Ovary (tissue), 9 donors: ENCODE data around the gene GRID2. TPM values are rescaled to one million over a fixed set of nuclear protein-coding genes. Genes with fewer than 3 reads are reported as not detected.

Experiments used
- DNase-seq, 5 donors: peaks; one replicate each; pipeline ENCODE4 v3.0.0-alpha.2; 2019 to 2020
- H3K27ac ChIP-seq, 2 donors: fragments of 200-600 bp; one replicate each; pipeline versions ENCODE4 v1.5.1 to v1.8.0; 2019 to 2022
- H3K27me3 ChIP-seq: fragments of 200-600 bp; one replicate; pipeline ENCODE4 v1.8.0; 2022
- H3K36me3 ChIP-seq: fragments of 200-600 bp; sonication (generic); one replicate; pipeline ENCODE4 v1.5.1; 2019
- H3K4me1 ChIP-seq: one replicate; pipeline ENCODE4 v1.8.1; 2013; ENCODE audit warnings: mild to moderate bottlenecking, moderate library complexity; ENCODE audit not compliant: insufficient read depth
- H3K4me3 ChIP-seq: fragments of 200-600 bp; sonication (generic); one replicate; pipeline ENCODE4 v1.5.1; 2017
- H3K9me3 ChIP-seq, 2 donors: fragments of 200-600 bp in 1 of 2; sonication (generic) in 1 of 2; one replicate each; pipeline versions ENCODE4 v1.5.1 to v1.8.1; 2013 to 2019; ENCODE audit warnings: mild to moderate bottlenecking in 1 of 2, moderate library complexity in 1 of 2
- EP300 ChIP-seq: sonication (generic); formaldehyde crosslinking; IDR thresholded peaks from one replicate; pipeline ENCODE4 v1.6.1; 2017; ENCODE audit warnings: antibody characterized with exemption
- POLR2A ChIP-seq: fragments of 450-650 bp; IDR thresholded peaks from one replicate; pipeline ENCODE4 v1.6.1; 2017; ENCODE audit warnings: antibody characterized with exemption, mild to moderate bottlenecking, moderate library complexity
- WGBS, 3 donors: extraction: QIAGEN DNeasy Blood & Tissue Kit in 1 of 3; methylation state at CpG; one replicate each; pipeline versions ENCODE4 v1.1.5 to v1.1.7; 2013 to 2017; 5-methylcytosine and 5-hydroxymethylcytosine counted together
- intact Hi-C, 4 donors: fragments of 100-400 bp; cut with DNase I; formaldehyde crosslinking; loops; one replicate each; pipeline versions ENCODE4 v1.11.0 to v1.15.1; 2022 to 2023
- polyA plus RNA-seq, 2 donors: library from polyadenylated mRNA; stranded (reverse); fragments of 200-250 nt in 1 of 2; fragments of 350-450 nt in 1 of 2; fragmentation: Illumina TruSeq in 1 of 2; extraction: RNeasy Lipid Tissue Mini Kit (QIAGEN cat#74804) in 1 of 2; gene quantifications; one replicate each; pipeline ENCODE4 v1.2.3, GENCODE V29; 2013 to 2014
- total RNA-seq, 7 donors: library from RNA; depleted of rRNA in 2 of 7; stranded (reverse); fragments of >200 nt in 2 of 7; fragmentation: NEBNext Ultra II Directional in 3 of 7; extraction: Animal tissue kit (Norgen Biotek cat#: 25700) in 3 of 7; gene quantifications; one replicate each; pipeline versions ENCODE4 v1.1.0 to v1.2.4, GENCODE V29; 2016 to 2023
- TF ChIP-seq, protein P1 (sequence below), 3 donors: fragments of 450-650 bp in 2 of 3; fragments of 200-600 bp in 1 of 3; IDR thresholded peaks; one replicate each; pipeline versions ENCODE4 v1.5.1 to v1.8.0; 2016 to 2022; ENCODE audit warnings: antibody characterized with exemption in 3 of 3, mild to moderate bottlenecking in 1 of 3
- donor health status: DM: no; HTN: no; CAD: no; lungs with moderate emphysema.
- donor health status: DM: no; HTN: no; CAD: no.
- donor health status: Bipolar disorder and iron deficiency.
- donor health status: DM: yes; HTN: yes; CAD: no.
- donor health status: DM: no; HTN: no; CAD: no.
- donor health status: DM: yes; HTN: yes; CAD: no.

GRID2 gene
- total and polyA plus RNA-seq, 9 donors = 0.65 to 6.8 (median 2.6) TPM

DNA sequence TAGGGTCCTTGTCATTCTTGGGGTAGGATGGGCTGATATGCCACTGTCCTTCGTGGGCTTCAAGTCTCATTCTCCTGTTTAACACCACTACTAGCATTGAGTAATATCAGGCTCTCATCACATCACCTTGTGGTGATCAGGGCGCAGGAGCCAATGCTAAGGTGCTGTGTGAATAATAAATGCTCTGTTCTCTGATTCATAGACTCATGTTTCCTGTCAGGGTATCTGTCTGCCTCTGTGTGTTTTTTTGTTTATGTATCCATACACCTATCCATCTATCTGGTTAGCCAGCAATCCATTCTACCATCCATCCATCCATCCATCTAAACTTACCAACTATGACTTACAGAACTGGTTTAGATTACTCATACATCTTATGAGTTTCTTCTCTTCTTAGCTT lies 999.7 kb downstream of the GRID2 start:
- no peak overlapping the region for H3K27ac ChIP-seq
- no peaks in the 10 kb centered on the region for H3K9me3 ChIP-seq
- H3K27me3 ChIP-seq = no peaks in the 10 kb centered on the region
- H3K4me1 ChIP-seq = no peaks in the 10 kb centered on the region
- no peak overlapping the region for H3K4me3 ChIP-seq
- intact Hi-C loops = no loop called here
- H3K36me3 ChIP-seq = no peaks in the 10 kb centered on the region
- DNase-seq = no peak
- TF ChIP-seq EP300 (no peak), POLR2A (no peak)
- TF ChIP-seq, protein P1, sequence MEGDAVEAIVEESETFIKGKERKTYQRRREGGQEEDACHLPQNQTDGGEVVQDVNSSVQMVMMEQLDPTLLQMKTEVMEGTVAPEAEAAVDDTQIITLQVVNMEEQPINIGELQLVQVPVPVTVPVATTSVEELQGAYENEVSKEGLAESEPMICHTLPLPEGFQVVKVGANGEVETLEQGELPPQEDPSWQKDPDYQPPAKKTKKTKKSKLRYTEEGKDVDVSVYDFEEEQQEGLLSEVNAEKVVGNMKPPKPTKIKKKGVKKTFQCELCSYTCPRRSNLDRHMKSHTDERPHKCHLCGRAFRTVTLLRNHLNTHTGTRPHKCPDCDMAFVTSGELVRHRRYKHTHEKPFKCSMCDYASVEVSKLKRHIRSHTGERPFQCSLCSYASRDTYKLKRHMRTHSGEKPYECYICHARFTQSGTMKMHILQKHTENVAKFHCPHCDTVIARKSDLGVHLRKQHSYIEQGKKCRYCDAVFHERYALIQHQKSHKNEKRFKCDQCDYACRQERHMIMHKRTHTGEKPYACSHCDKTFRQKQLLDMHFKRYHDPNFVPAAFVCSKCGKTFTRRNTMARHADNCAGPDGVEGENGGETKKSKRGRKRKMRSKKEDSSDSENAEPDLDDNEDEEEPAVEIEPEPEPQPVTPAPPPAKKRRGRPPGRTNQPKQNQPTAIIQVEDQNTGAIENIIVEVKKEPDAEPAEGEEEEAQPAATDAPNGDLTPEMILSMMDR (IDR thresholded peaks at IDR 0.05) = no peak
- 78 to 87% (median 83%) methylated on average over 2 of the region's 2 CpGs for WGBS, 3 donors

DNA sequence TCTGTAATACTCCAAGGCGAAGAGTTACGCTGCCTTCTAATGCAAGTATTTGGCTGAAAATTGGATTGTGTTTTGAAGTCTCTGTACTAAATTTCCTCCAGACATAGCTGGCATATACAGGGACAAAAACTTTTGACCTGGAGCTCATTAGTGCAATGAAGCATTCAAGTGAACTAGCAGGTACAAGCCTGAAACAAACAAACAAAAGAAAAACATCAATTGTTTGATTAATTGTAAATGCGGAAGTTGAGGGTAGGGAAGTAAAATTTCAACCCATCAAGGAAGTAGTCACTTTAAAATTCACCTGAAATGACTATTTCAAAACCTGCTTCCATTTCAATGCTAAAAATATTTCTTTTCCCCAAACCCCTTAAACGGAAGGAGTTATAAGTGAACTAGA lies 1008.5 kb downstream of the GRID2 start:
- H3K4me3 ChIP-seq = no peak overlapping the region
- TF ChIP-seq EP300 (no peak), POLR2A (no peak)
- TF ChIP-seq, protein P1 (IDR thresholded peaks at IDR 0.05) = no peak
- 91 to 93% (median 92%) methylated on average over 4 of the region's 4 CpGs for WGBS, 3 donors
- no peaks in the 10 kb centered on the region for H3K36me3 ChIP-seq
- no peaks in the 10 kb centered on the region for H3K9me3 ChIP-seq
- H3K4me1 ChIP-seq = no peaks in the 10 kb centered on the region
- intact Hi-C loops = no loop called here
- no peak overlapping the region for H3K27ac ChIP-seq
- DNase-seq = no peak
- no peaks in the 10 kb centered on the region for H3K27me3 ChIP-seq

DNA sequence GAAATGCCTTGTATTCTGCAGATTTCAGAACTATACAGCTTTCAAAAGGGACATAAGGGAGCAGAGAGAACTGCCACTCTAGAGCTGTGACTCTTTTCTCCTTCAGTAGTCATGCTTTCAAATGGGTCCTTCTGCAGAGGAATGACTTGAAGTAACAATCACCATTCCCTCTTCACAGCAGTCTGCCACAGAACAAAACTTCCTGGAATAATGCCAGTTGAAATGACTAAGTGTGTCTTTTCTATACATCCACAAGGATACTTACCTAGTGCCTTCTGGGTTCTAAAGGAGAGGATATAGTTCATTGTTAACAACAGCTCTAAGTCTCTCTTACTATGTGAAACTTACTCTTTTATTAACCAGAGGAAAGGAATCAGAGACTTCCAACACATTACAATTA lies 1009.4 kb downstream of the GRID2 start:
- H3K4me1 ChIP-seq = no peaks in the 10 kb centered on the region
- intact Hi-C loops = no loop called here
- H3K27ac ChIP-seq = no peak overlapping the region
- H3K9me3 ChIP-seq = no peaks in the 10 kb centered on the region
- DNase-seq = no peak
- no peaks in the 10 kb centered on the region for H3K27me3 ChIP-seq
- TF ChIP-seq, protein P1 (IDR thresholded peaks at IDR 0.05) = no peak
- TF ChIP-seq POLR2A (no peak), EP300 (no peak)
- no peaks in the 10 kb centered on the region for H3K36me3 ChIP-seq
- H3K4me3 ChIP-seq = no peak overlapping the region

GRCh38 chr4:93317057-93317456 lies 1013.3 kb downstream of the GRID2 start:
- TF ChIP-seq, protein P1 (IDR thresholded peaks at IDR 0.05) = no peak
- TF ChIP-seq EP300 (no peak), POLR2A (no peak)
- DNase-seq = no peak
- Histone ChIP-seq H3K27ac (no peak overlapping the region), H3K36me3 (no peaks in the 10 kb centered on the region), H3K27me3 (no peaks in the 10 kb centered on the region), H3K9me3 (no peaks in the 10 kb centered on the region), H3K4me3 (no peak overlapping the region), H3K4me1 (no peaks in the 10 kb centered on the region)
- intact Hi-C loops = no loop called here
- 72 to 76% (median 72%) methylated on average over 4 of the region's 4 CpGs for WGBS, 3 donors

GRCh38 chr4:93317561-93317960 lies 1013.8 kb downstream of the GRID2 start:
- no peaks in the 10 kb centered on the region for H3K27me3 ChIP-seq
- H3K4me3 ChIP-seq = no peak overlapping the region
- DNase-seq = no peak
- TF ChIP-seq POLR2A = no peak
- no peak for TF ChIP-seq EP300
- TF ChIP-seq, protein P1 (IDR thresholded peaks at IDR 0.05) = no peak
- 44 to 62% (median 46%) methylated on average over 1 of the region's 1 CpG for WGBS, 3 donors
- intact Hi-C loops = no loop called here
- no peak overlapping the region for H3K27ac ChIP-seq
- no peaks in the 10 kb centered on the region for H3K9me3 ChIP-seq
- no peaks in the 10 kb centered on the region for H3K36me3 ChIP-seq
- no peaks in the 10 kb centered on the region for H3K4me1 ChIP-seq
